SK-N-MC (cell line): ENCODE results near the gene COG5.

Source experiments
- DNase-seq: peaks from one replicate; pipeline ENCODE4 v3.0.0-alpha.2; 2011; ENCODE audit warnings: low read depth, low spot score
- H3K27ac ChIP-seq: fragments of 200-600 bp; sonication (generic); 2 replicates; pipeline ENCODE4 v1.5.1; 2016; ENCODE audit warnings: mixed run types
- H3K36me3 ChIP-seq: fragments of 200-600 bp; sonication (generic); 2 replicates; pipeline ENCODE4 v1.6.1; 2017; ENCODE audit warnings: antibody characterized with exemption, low read length, mixed read lengths; ENCODE audit not compliant: insufficient read depth
- H3K4me3 ChIP-seq: fragments of 200-600 bp; sonication (generic); 2 replicates; pipeline ENCODE4 v1.5.1; 2016
- H3K9ac ChIP-seq: fragments of 200-600 bp; sonication (generic); 2 replicates; pipeline ENCODE4 v1.8.0; 2017; ENCODE audit warnings: mixed run types, mixed read lengths; ENCODE audit not compliant: insufficient read length
- H3K9me3 ChIP-seq: fragments of 200-600 bp; sonication (generic); 2 replicates; pipeline ENCODE4 v1.6.1; 2017; ENCODE audit warnings: low read depth, mild to moderate bottlenecking, antibody characterized with exemption, low read length, moderate library complexity, mixed read lengths
- EZH2 ChIP-seq: fragments of 200-600 bp; sonication (generic); IDR thresholded peaks from one replicate; pipeline ENCODE4 v1.6.1; 2017; ENCODE audit warnings: antibody characterized with exemption
- FOXP2 ChIP-seq: optimal IDR thresholded peaks from 2 replicates; pipeline ENCODE3; 2011; ENCODE audit warnings: mild to moderate bottlenecking, moderate library complexity; ENCODE audit not compliant: insufficient read depth; ENCODE audit errors: extremely low read length, control extremely low read depth
- POLR2AphosphoS5 ChIP-seq: IDR thresholded peaks from 2 replicates; pipeline ENCODE4 v1.6.1; 2012; ENCODE audit warnings: mild to moderate bottlenecking, low read depth, low read length, borderline replicate concordance

COG5 gene

DNA sequence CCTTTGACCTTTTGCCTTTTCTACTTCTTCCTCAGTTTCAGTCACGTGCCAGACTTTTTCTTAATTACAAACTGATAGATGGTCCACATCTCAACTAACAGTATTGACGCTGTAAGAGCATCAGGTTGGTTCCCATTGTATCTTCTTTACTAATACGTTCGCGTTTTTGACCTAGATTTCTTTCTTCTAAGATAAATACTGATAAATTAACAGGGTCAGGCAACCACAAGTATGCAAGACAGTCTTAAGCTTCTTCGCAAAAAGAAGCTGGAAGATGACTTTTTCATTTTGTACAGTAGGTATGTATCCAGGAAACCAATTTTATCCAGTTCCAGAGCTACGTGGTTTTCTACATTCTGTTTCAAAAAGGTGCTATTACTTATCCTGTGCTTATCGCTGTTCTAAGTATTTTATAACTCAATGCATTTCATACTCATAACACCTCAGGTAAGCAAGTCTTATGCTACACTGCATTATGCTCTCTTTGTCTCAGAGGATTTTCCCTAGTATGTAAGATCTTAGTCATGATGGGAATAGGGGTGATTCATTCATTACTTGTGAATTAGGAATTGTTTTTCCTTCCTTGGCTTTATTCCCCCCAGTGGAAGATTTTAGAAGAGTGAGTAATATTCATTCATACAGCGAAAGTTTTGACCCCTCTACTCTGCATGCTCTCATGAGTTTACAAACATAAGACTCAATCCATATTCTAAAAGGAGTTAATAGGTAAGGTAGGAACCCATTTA lies 1.0 kb upstream of the COG5 start:
- no peaks in the 10 kb centered on the region for H3K36me3 ChIP-seq
- peak overlapping the region; percentile 88 for H3K9ac ChIP-seq
- H3K27ac ChIP-seq, result peak overlapping the region; percentile 22; the same call in 1 of the 2 replicates
- H3K4me3 ChIP-seq, result peak overlapping the region; percentile 97
- DNase-seq, result no peak
- no peaks in the 10 kb centered on the region for H3K9me3 ChIP-seq
- no peak for TF ChIP-seq POLR2AphosphoS5
- TF ChIP-seq FOXP2, result no peak
- no peak for TF ChIP-seq EZH2

DNA sequence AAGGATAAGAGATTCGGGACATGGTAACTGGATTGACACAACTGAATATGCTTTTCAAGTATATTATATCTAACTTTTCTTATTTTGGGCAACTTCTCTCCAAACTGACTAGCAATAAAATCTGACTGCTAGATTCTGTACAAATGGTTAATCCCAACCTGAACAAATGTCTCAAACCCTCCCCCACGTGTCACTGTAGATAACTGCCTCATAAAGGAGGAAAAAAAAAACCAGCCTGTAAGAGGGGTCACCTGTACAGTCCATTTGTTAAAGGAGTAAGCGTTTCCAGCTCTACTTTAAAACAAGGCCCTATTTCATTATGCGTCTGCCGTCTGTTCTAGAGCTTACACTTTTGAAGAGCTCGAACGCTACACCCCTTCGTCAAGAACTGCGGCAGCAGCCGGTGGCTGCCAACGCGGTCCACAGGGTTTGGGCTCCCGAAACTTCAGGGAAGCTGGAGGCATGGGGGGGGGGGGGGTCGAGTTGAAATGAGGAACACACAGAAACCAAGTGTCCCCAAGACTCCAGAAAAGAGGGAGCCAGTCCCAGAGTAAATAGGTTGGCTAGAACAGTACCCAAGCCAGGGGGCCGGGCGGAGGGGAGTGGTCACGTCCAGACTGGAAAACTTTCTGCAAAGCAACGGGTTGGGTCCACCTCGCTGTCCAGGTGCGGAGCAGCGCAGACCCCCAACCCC lies 492 bp downstream of the COG5 start:
- TF ChIP-seq FOXP2, result no peak
- TF ChIP-seq POLR2AphosphoS5, result no peak
- no peak for TF ChIP-seq EZH2
- Histone ChIP-seq H3K9me3 (no peaks in the 10 kb centered on the region), H3K9ac (peak overlapping the region; percentile 88), H3K36me3 (no peaks in the 10 kb centered on the region), H3K4me3 (peak overlapping the region; percentile 97), H3K27ac (no peak overlapping the region)
- DNase-seq, result no peak

DNA sequence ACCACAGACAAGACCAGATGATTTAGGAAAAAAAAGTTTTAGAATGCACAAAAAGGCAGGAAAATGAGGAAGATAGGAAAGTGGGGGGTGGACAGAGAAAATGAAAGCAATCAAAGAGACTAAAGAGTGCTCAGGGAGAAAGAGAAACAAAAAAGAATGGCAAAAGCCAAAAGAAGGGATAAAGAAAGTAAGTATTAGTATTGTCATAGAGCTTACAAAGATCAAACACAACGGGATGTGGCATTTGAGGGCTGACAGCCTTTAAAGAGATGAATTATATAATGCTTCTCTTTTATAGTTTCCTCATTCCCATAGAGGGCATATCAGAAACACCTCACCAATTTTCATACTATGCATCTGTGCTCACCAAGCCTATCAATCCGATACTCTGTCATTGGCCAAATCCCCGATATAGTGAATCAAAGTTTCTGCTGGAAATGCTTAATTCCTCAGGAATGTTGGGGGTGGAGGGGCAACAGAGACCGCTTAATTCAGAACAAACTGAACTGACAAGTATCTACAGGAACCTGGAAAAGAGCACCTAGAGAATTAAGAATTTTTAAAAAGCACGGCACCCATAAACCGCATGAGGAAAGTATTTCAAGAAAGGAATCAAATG lies 2.7 kb downstream of the COG5 start:
- Histone ChIP-seq H3K36me3 (peaks cover 16% of the 10 kb centered on the region), H3K27ac (no peak overlapping the region), H3K9me3 (no peaks in the 10 kb centered on the region), H3K4me3 (no peak overlapping the region), H3K9ac (no peak overlapping the region)
- no peak for TF ChIP-seq POLR2AphosphoS5
- TF ChIP-seq FOXP2, result no peak
- TF ChIP-seq EZH2, result no peak
- DNase-seq, result no peak

DNA sequence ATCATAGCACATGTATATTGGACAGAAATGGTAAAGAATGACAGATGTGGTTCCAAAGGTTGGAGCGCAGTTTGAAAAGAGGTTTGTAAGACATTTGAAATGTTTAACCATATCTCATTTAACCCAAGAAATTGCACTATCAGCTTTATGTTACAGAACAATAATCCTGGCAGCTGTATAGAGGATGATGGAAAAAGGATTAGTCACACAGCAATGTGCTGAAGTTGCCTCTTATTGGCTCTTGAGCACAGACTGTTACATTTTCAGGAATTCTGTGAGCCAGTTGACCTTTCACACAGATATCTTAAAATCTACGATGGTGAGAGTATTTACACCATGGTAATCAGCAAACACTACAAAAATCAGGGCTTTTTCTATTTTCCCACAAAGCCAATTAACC lies 3.9 kb downstream of the COG5 start:
- TF ChIP-seq FOXP2 (no peak), POLR2AphosphoS5 (no peak), EZH2 (no peak)
- Histone ChIP-seq H3K9me3 (no peaks in the 10 kb centered on the region), H3K27ac (no peak overlapping the region), H3K4me3 (no peak overlapping the region), H3K9ac (no peak overlapping the region), H3K36me3 (peaks cover 21% of the 10 kb centered on the region)
- DNase-seq, result no peak

DNA sequence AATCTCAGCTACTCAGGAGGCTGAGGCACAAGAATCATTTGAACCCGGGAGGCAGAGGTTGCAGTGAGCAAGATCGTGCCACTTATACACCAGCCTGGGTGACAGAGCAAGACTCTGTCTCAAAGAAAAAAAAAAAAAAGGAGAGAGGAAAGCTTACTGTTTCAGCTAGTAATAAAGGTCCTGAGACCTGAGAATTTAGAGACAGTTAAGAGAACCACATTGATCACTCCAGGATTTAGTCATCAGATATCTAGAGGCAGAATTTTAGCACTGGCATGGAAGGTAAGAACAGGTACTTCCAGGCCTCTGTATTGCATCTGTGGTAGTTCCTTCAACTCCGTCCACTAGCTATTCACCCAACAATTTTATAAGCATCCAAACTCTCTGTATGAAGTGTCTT lies 7.8 kb downstream of the COG5 start:
- DNase-seq, result no peak
- Histone ChIP-seq H3K9me3 (no peaks in the 10 kb centered on the region), H3K9ac (no peak overlapping the region), H3K4me3 (no peak overlapping the region), H3K36me3 (peaks cover 46% of the 10 kb centered on the region), H3K27ac (no peak overlapping the region)
- TF ChIP-seq FOXP2 (no peak), EZH2 (no peak), POLR2AphosphoS5 (no peak)

DNA sequence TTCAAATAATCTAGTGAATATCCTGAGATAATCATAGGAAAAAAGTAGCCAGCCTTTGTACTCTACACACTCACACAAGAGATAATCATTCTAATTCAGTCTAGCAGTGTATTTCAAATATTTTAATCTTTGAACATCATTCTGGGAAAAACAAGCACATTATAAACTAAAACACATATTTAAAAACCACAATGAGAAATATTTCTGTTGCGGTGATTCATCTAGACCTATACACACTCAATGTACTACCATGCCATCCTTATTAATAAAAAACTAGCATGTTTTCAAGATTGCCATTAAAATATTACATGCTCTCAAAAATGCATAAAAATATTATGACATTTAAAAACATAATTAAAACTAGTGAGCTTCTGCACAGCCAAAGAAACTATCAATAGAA lies 11.8 kb downstream of the COG5 start:
- H3K36me3 ChIP-seq, result peaks cover 43% of the 10 kb centered on the region

DNA sequence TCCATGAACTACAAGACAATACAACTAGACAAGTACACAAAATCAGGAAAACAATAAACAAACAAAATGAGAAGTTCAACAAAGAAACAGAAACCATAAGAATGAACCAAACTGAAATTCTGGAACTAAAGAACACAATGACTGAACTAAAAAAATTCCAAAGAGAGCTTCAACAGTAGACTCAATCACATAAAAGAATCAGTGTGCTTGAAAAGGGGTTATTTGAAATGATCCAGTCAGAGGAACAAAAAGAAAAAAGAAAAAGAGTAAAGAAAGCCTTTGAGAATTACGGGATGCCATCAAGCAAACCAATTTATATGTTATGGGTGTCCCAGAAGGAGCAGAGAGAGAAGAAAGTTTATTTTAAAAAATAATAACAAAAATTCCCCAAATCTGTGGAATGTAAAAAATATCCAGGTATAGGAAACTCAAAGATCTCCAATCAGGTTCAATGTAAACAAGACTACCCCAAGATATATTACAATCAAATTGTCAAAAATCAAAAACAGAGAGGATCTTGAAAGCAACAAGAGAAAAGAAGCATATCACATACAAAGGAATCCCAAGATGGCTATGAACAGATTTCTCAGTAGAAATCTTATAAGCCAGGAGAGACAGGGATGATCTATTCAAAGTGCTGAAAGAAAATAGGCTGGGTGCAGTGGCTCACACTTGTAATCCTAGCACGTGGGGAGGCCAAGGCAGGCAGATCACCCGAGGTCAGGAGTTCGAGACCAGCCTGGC lies 18.7 kb downstream of the COG5 start:
- Histone ChIP-seq H3K9ac (no peak overlapping the region), H3K27ac (no peak overlapping the region), H3K9me3 (peaks cover 5% of the 10 kb centered on the region; the same call in 1 of the 2 replicates), H3K36me3 (peaks cover 54% of the 10 kb centered on the region), H3K4me3 (no peak overlapping the region)
- no peak for TF ChIP-seq EZH2
- TF ChIP-seq POLR2AphosphoS5, result no peak
- no peak for TF ChIP-seq FOXP2
- no peak for DNase-seq

More for the DNA sequence above, 11.8 kb downstream of the COG5 start:
- Histone ChIP-seq H3K27ac (no peak overlapping the region), H3K9ac (no peak overlapping the region), H3K9me3 (no peaks in the 10 kb centered on the region), H3K4me3 (no peak overlapping the region)
- no peak for DNase-seq
- TF ChIP-seq EZH2 (no peak), FOXP2 (no peak), POLR2AphosphoS5 (no peak)

DNA sequence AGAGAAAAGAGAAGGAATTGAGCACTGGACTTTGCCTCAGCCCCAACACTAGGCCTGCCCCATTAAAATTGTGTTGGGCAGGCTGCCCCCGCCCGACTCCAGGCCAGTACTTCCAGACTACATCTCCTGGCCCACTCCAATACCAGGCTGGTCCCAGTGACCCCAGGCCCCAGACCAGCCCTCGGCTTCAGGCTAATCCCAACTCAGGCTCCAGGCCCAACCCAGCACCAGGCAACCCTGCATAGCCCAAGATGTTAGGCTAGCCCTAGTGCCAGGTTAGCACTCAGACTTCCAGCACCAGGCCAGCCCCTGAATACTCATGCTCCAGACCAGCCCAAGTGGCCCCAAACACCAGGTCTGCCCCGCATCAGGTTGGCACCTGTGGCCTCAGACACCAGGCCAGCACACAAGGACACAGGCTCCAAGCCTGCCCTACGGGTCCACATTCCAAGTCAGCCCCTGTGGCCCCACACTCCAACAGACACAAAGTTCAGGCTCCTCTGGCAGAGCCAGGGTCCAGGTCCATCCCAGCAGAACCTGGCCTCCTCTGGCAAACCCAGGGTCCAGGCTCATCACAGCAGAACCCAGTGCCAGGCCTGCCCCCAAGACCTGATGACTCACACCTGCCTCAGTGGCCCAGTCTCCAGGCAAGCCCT lies 20.3 kb downstream of the COG5 start:
- H3K36me3 ChIP-seq, result peaks cover 56% of the 10 kb centered on the region
- no peak overlapping the region for H3K27ac ChIP-seq
- no peak overlapping the region for H3K9ac ChIP-seq
- H3K4me3 ChIP-seq, result no peak overlapping the region
- peaks cover 5% of the 10 kb centered on the region; the same call in 1 of the 2 replicates for H3K9me3 ChIP-seq
- DNase-seq, result no peak
- no peak for TF ChIP-seq EZH2
- TF ChIP-seq FOXP2, result no peak
- TF ChIP-seq POLR2AphosphoS5, result no peak
